OCI-LY7 (cell line): ENCODE measurements around the gene ADAMTS2. TPM values are rescaled to one million over a fixed set of nuclear protein-coding genes. Genes with fewer than 3 reads are reported as not detected.

Source experiments
- BruUV-seq: library from RNA; stranded (reverse); fragments of 400-500 nt; replicated peaks from 2 replicates; lab custom pipeline; 2021; lab: Mats Ljungman, UMichigan
- CTCF ChIA-PET: fragments of 300-600 bp; sonication (Branson Sonifier 250); formaldehyde crosslinking; loops from one replicate; lab custom pipeline; 2022; ENCODE audit warnings: antibody characterized with exemption; ENCODE audit not compliant: unreplicated experiment; lab: Charles Lee
- POLR2A ChIA-PET: fragments of 300-600 bp; sonication (Branson Sonifier 250); formaldehyde crosslinking; loops from one replicate; lab custom pipeline; 2022; ENCODE audit warnings: antibody characterized with exemption; lab: Charles Lee
- DNase-seq: peaks from one replicate; pipeline ENCODE4 v3.0.0-alpha.2; 2015; ENCODE audit warnings: low spot score
- H2AFZ ChIP-seq: fragments of 200-600 bp; sonication (generic), shearing (Covaris generic); 2 replicates; pipeline ENCODE4 v1.6.1; 2014; ENCODE audit warnings: mild to moderate bottlenecking, antibody characterized with exemption, low read length, moderate library complexity
- H3K27ac ChIP-seq: fragments of 200-600 bp; sonication (generic); 2 replicates; pipeline ENCODE4 v1.5.1; 2014; ENCODE audit warnings: mixed run types, low read depth, mild to moderate bottlenecking, moderate library complexity, low read length, inconsistent platforms; ENCODE audit not compliant: poor library complexity, severe bottlenecking
- H3K36me3 ChIP-seq: fragments of 200-600 bp; sonication (generic); 2 replicates; pipeline ENCODE4 v1.6.1; 2014; ENCODE audit warnings: mild to moderate bottlenecking, antibody characterized with exemption, low read length, moderate library complexity, mixed read lengths; ENCODE audit not compliant: insufficient read depth
- H3K4me1 ChIP-seq: fragments of 200-600 bp; sonication (generic); 2 replicates; pipeline ENCODE4 v1.5.1; 2014; ENCODE audit warnings: mild to moderate bottlenecking, low read length; ENCODE audit not compliant: insufficient read depth, poor library complexity, severe bottlenecking
- H3K4me2 ChIP-seq: fragments of 200-600 bp; sonication (generic); 2 replicates; pipeline ENCODE4 v1.6.1; 2014; ENCODE audit warnings: mild to moderate bottlenecking, low read length
- H3K4me3 ChIP-seq: fragments of 200-600 bp; sonication (generic); 2 replicates; pipeline ENCODE4 v1.5.1; 2014; ENCODE audit warnings: mild to moderate bottlenecking, low read depth, low read length; ENCODE audit not compliant: poor library complexity, severe bottlenecking
- H3K79me2 ChIP-seq: fragments of 200-600 bp; sonication (generic); 2 replicates; pipeline ENCODE4 v1.6.1; 2016; ENCODE audit warnings: low read depth, mild to moderate bottlenecking, low read length, moderate library complexity, mixed read lengths; ENCODE audit not compliant: insufficient read depth
- H3K9me2 ChIP-seq: fragments of 200-600 bp; sonication (generic); 2 replicates; pipeline ENCODE4 v1.6.1; 2016; ENCODE audit warnings: mild to moderate bottlenecking, low read length, mixed read lengths; ENCODE audit not compliant: insufficient read depth
- H3K9me3 ChIP-seq: fragments of 200-600 bp; sonication (generic); 2 replicates; pipeline ENCODE4 v1.6.1; 2014; ENCODE audit warnings: mild to moderate bottlenecking, mixed run types, low read length, mixed read lengths
- H4K20me1 ChIP-seq: fragments of 200-600 bp; sonication (generic); 2 replicates; pipeline ENCODE4 v1.6.1; 2014; ENCODE audit warnings: mild to moderate bottlenecking, antibody characterized with exemption, low read length, moderate library complexity, mixed read lengths; ENCODE audit not compliant: insufficient read depth
- CTCF ChIP-seq: fragments of 200-600 bp; sonication (generic); conservative IDR thresholded peaks from 2 replicates; pipeline ENCODE4 v1.5.1; 2014; ENCODE audit warnings: mild to moderate bottlenecking, antibody characterized with exemption, low read length, moderate library complexity, mixed read lengths
- EZH2phosphoT487 ChIP-seq: fragments of 200-600 bp; sonication (generic); IDR thresholded peaks from 2 replicates; pipeline ENCODE4 v1.6.1; 2018; ENCODE audit warnings: low read depth, borderline replicate concordance, mild to moderate bottlenecking, mixed run types, antibody characterized with exemption, low read length, moderate library complexity, mixed read lengths
- intact Hi-C: fragments of 100-400 bp; cut with micrococcal nuclease; formaldehyde crosslinking; loops from one replicate; pipeline ENCODE4 v1.10.0; 2022; ENCODE audit not compliant: unreplicated experiment
- small RNA-seq: library from RNA; depleted of rRNA; stranded (forward); fragments of <200 nt; gene quantifications from one replicate; pipeline ENCODE3, GENCODE V24; 2014
- total RNA-seq, 2 experiments: library from RNA; depleted of rRNA in 1 of 2; stranded (reverse); fragments of >200 nt in 1 of 2; shearing (Covaris generic) in 1 of 2; gene quantifications; 2 replicates each; pipeline ENCODE4 v1.2.3, GENCODE V29; 2014 to 2022

ADAMTS2 gene
- total RNA-seq, 2 experiments from 2014 or later = not detected

GRCh38 chr5:179065703-179066102 is 279.6 kb downstream of the ADAMTS2 start:
- ChIA-PET CTCF (no interaction called here), POLR2A (no interaction called here)
- Histone ChIP-seq H4K20me1 (no peaks in the 10 kb centered on the region), H3K9me3 (0 out of 2 replicates have a peak, but pooled peaks cover 4% of the 10 kb centered on the region), H3K4me1 (no peaks in the 10 kb centered on the region), H3K4me3 (no peak overlapping the region), H2AFZ (no peak overlapping the region), H3K27ac (no peak overlapping the region), H3K36me3 (no peaks in the 10 kb centered on the region), H3K79me2 (no peaks in the 10 kb centered on the region), H3K9me2 (no peaks in the 10 kb centered on the region), H3K4me2 (no peak overlapping the region)
- no peak for TF ChIP-seq EZH2phosphoT487
- TF ChIP-seq CTCF = no peak
- intact Hi-C loops = no loop called here
- no peak for DNase-seq
- BruUV-seq = no TSS peak

- H3K9me3 ChIP-seq = no peaks in the 10 kb centered on the region
- H3K36me3 ChIP-seq = no peaks in the 10 kb centered on the region
- no peak overlapping the region for H3K27ac ChIP-seq
- no peak overlapping the region for H3K4me2 ChIP-seq
- intact Hi-C loops = no loop called here
- H2AFZ ChIP-seq = no peak overlapping the region
- POLR2A ChIA-PET = no interaction called here
- H3K79me2 ChIP-seq = no peaks in the 10 kb centered on the region
- H3K9me2 ChIP-seq = no peaks in the 10 kb centered on the region
- no peak for TF ChIP-seq CTCF
- no peak for TF ChIP-seq EZH2phosphoT487
- BruUV-seq = no TSS peak
- no peaks in the 10 kb centered on the region for H3K4me1 ChIP-seq
- H4K20me1 ChIP-seq = no peaks in the 10 kb centered on the region
- CTCF ChIA-PET = no interaction called here
- DNase-seq = no peak
- no peak overlapping the region for H3K4me3 ChIP-seq
These were observed 284.2 kb downstream of the ADAMTS2 start for GRCh38 chr5:179061025-179061424.

Small RNA genes within 50 kb of the gene (small RNA-seq; reads per million reads assigned to genes)
- gene AC109479.2 = not detected

Other genes with a start within 250 kb of the ADAMTS2 start
- 35.8 and 46.2 TPM in 2 replicates for gene RUFY1, start 205.1 kb upstream of the ADAMTS2 start, total RNA-seq (2014; rRNA removed; shearing (Covaris generic))
- gene RUFY1, start 205.1 kb upstream of the ADAMTS2 start, total RNA-seq (2022) = 43.5 and 47.7 TPM in 2 replicates